Measurements from ENCODE around the gene DIDO1. TPM values are rescaled to one million over a fixed set of nuclear protein-coding genes. Genes with fewer than 3 reads are reported as not detected.
A peak's percentile ranks its signal among the peaks of the same experiment; 100 is the strongest.

DIDO1 gene
- polyA plus RNA-seq, 2 of the 4 experiments (the other 2 are of a cell fraction), result 12.6 to 14.8 TPM

DNA sequence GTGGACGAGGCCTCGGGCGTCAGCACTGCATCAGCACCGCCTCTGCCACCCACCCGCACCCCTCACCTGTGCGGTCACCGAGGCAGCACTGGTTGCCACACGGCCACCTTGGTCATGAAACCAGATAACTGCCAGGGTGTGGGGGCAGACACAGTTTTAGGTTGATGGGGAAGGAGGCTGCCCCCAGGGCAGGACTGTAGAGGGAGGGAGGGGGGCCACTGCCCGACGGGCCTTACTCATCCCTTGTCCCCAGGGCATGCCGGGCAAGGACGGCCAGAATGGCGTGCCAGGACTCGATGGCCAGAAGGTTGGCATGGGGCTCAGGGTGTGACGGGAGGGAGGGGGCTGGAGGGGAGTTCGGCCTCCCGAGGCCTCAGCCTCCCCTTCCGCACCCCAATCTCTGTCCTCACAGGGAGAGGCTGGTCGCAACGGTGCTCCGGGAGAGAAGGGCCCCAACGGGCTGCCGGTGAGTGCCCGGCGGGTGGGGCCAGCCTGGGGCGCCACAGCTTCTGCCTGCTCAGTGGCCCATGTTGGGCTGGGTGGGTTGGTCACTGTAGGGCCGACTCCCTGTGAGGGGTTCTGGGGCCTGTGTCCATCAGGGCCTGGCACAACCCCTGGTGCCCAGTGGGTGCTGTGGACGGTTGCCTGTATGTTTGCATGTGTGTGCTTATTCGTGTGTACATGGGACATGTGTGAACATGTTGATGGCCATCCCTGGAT lies 97.6 kb downstream of the DIDO1 start:
- Histone ChIP-seq H3K4me2 (no peak overlapping the region), H3K27ac (peak overlapping the region; percentile 14 to 30; a peak in 2 of 6 replicates), H3K9me3 (no peaks in the 10 kb centered on the region), H3K4me3 (no peak overlapping the region), H3K4me1 (peaks cover 23% of the 10 kb centered on the region)
- no peak for TF ChIP-seq ZC3H11A (IDR thresholded peaks at IDR 0.05)
- no peak for TF ChIP-seq ZSCAN20 (CRISPR knock-in tag; IDR thresholded peaks at IDR 0.05)
- no peak for TF ChIP-seq ZNF302 (CRISPR knock-in tag; IDR thresholded peaks at IDR 0.05)
- TF ChIP-seq REST (IDR thresholded peaks at IDR 0.05), result no peak
- TF ChIP-seq CHD2 (IDR thresholded peaks at IDR 0.05; ENCODE audit: low read length, partially characterized antibody), result no peak
- no peak for TF ChIP-seq RCOR1 (IDR thresholded peaks at IDR 0.05; ENCODE audit: low read depth, low read length)
- no peak for TF ChIP-seq KDM5A (IDR thresholded peaks at IDR 0.05)
- TF ChIP-seq ELK1 (IDR thresholded peaks at IDR 0.05; ENCODE audit: low read depth, low read length), result no peak
- no peak for TF ChIP-seq SREBF2 (IDR thresholded peaks at IDR 0.05)
- ATAC-seq (no peak), FAIRE-seq (no peak), DNase-seq (ENCODE audit: low read depth in 1 of 2, low spot score in 1 of 2) (no peak)
- ChIA-PET CTCF (interaction anchor here (0.8 to 1.6 kb wide), 4 partner anchors 8 to 159 kb away, joined by 3 to 4 read pairs (median 3); no protein-coding TSS in a partner anchor), POLR2A (no interaction called here)
- 76% methylated on average over 17 of the region's 29 CpGs for WGBS (ENCODE audit: missing lambda C conversion rate)

- WGBS (ENCODE audit: missing lambda C conversion rate), result 74% methylated on average over 9 of the region's 9 CpGs
- CTCF ChIA-PET, result interaction anchor here (1.0 to 1.6 kb wide), 3 partner anchors 8 to 159 kb away, joined by 3 to 5 read pairs (median 4); no protein-coding TSS in a partner anchor
- ATAC-seq (no peak), FAIRE-seq (no peak), DNase-seq (ENCODE audit: low read depth in 1 of 2, low spot score in 1 of 2) (no peak)
- no peak overlapping the region for H3K4me3 ChIP-seq
- H3K27ac ChIP-seq, result no peak overlapping the region
- peaks cover 24% of the 10 kb centered on the region for H3K4me1 ChIP-seq
- H3K4me2 ChIP-seq, result no peak overlapping the region
- POLR2A ChIA-PET, result no interaction called here
- no peak for TF ChIP-seq NR3C1 (IDR thresholded peaks at IDR 0.05)
- no peaks in the 10 kb centered on the region for H3K9me3 ChIP-seq
These were observed 98.3 kb downstream of the DIDO1 start for GRCh38 chr20:62828051-62828450.

Small RNAs within 50 kb of the gene (small RNA-seq; reads per million reads assigned to genes)
- gene DPH3P1, result 0 reads per million in 6 experiments

Other genes with a start within 250 kb of the DIDO1 start
- gene NTSR1, start 217.7 kb downstream of the DIDO1 start, polyA plus RNA-seq (2011; rRNA removed), result 0.03 TPM in 2 replicates
- gene NTSR1, start 217.7 kb downstream of the DIDO1 start, polyA plus RNA-seq (2017; fragmentation: RNase III; extraction: RNeasy Plus Mini Kit Qiagen cat#74134 plus additional on column Dnase treatment), result not detected in 3 replicates
- gene MRGBP, start 130.0 kb downstream of the DIDO1 start, polyA plus RNA-seq (2011; rRNA removed), result 14.6 and 21.1 TPM in 2 replicates
- 16.8 to 18.4 TPM (median 17.5 TPM) in 3 replicates for gene MRGBP, start 130.0 kb downstream of the DIDO1 start, polyA plus RNA-seq (2017; fragmentation: RNase III; extraction: RNeasy Plus Mini Kit Qiagen cat#74134 plus additional on column Dnase treatment)
- gene OGFR, start 121.7 kb downstream of the DIDO1 start, polyA plus RNA-seq (2011; rRNA removed), result 15.9 and 16.1 TPM in 2 replicates
- 33.7 to 36.7 TPM (median 35.6 TPM) in 3 replicates for gene OGFR, start 121.7 kb downstream of the DIDO1 start, polyA plus RNA-seq (2017; fragmentation: RNase III; extraction: RNeasy Plus Mini Kit Qiagen cat#74134 plus additional on column Dnase treatment)
- gene COL9A3, start 109.5 kb downstream of the DIDO1 start, polyA plus RNA-seq (2011; rRNA removed), result 0.26 and 0.41 TPM in 2 replicates
- gene COL9A3, start 109.5 kb downstream of the DIDO1 start, polyA plus RNA-seq (2017; fragmentation: RNase III; extraction: RNeasy Plus Mini Kit Qiagen cat#74134 plus additional on column Dnase treatment), result 0.42 to 0.54 TPM (median 0.49 TPM) in 3 replicates
- gene TCFL5, start 64.7 kb downstream of the DIDO1 start, polyA plus RNA-seq (2011; rRNA removed), result 7.1 and 7.3 TPM in 2 replicates
- 5.1 to 6.1 TPM (median 5.6 TPM) in 3 replicates for gene TCFL5, start 64.7 kb downstream of the DIDO1 start, polyA plus RNA-seq (2017; fragmentation: RNase III; extraction: RNeasy Plus Mini Kit Qiagen cat#74134 plus additional on column Dnase treatment)
- gene GID8, start 11.6 kb upstream of the DIDO1 start, polyA plus RNA-seq (2011; rRNA removed), result 24.5 and 25.0 TPM in 2 replicates
- 18.6 to 19.2 TPM (median 19.0 TPM) in 3 replicates for gene GID8, start 11.6 kb upstream of the DIDO1 start, polyA plus RNA-seq (2017; fragmentation: RNase III; extraction: RNeasy Plus Mini Kit Qiagen cat#74134 plus additional on column Dnase treatment)
- gene SLC17A9, start 26.2 kb upstream of the DIDO1 start, polyA plus RNA-seq (2011; rRNA removed), result 0.05 TPM in 1 of 2 replicates, not detected in the other
- gene SLC17A9, start 26.2 kb upstream of the DIDO1 start, polyA plus RNA-seq (2017; fragmentation: RNase III; extraction: RNeasy Plus Mini Kit Qiagen cat#74134 plus additional on column Dnase treatment), result not detected in 3 replicates
- not detected in 2 replicates for gene BHLHE23, start 80.5 kb upstream of the DIDO1 start, polyA plus RNA-seq (2011; rRNA removed)
- gene BHLHE23, start 80.5 kb upstream of the DIDO1 start, polyA plus RNA-seq (2017; fragmentation: RNase III; extraction: RNeasy Plus Mini Kit Qiagen cat#74134 plus additional on column Dnase treatment), result not detected in 3 replicates

Data from A549 (cell line).